ENCODE data around the gene IFI27L2. TPM values are rescaled to one million over a fixed set of nuclear protein-coding genes. Genes with fewer than 3 reads are reported as not detected.

Gene IFI27L2
- total RNA-seq, 1 donor from 2014 or later, result 81.0 TPM

DNA sequence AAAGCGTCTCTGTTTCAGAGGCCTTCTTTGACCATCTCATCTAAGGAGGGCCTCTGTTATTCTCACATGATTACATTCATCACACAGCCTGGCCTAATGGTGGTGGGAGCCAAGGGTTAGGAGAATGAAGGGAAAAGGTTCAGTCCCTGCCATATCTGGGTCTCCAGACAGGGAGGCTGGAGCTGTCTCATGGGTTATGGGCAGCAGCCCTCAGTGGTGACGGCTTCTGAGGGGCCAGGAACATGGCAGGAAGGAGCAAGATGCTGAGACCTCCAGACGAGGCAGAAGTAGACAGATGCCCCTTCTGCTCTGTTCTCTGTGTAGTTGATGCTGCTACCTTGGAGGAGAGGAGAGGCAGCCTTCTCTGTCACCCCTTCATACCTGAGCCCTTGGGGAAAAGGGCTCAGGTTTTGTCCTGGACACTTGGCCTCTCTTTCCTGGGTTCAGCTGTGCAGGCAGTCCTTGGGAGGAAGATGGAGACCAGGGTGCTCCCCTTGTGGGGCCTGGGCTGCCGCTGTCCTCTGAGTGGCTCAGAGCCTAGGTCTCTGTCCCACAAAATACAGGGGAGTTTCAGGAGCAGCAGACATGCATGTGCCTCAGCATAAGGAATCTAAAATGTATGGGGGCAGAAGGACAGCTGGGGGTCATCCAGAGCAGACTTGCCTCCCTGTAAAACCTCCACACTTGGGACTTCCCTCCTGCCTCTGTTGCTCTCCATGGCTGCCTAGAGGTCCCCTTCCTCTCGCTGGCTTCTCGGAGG is 3.6 kb downstream of the IFI27L2 start:
- H3K27me3 ChIP-seq (ENCODE audit: control insufficient read depth, insufficient read depth, low read length), result peaks cover 2% of the 10 kb centered on the region
- TF ChIP-seq, protein P1, sequence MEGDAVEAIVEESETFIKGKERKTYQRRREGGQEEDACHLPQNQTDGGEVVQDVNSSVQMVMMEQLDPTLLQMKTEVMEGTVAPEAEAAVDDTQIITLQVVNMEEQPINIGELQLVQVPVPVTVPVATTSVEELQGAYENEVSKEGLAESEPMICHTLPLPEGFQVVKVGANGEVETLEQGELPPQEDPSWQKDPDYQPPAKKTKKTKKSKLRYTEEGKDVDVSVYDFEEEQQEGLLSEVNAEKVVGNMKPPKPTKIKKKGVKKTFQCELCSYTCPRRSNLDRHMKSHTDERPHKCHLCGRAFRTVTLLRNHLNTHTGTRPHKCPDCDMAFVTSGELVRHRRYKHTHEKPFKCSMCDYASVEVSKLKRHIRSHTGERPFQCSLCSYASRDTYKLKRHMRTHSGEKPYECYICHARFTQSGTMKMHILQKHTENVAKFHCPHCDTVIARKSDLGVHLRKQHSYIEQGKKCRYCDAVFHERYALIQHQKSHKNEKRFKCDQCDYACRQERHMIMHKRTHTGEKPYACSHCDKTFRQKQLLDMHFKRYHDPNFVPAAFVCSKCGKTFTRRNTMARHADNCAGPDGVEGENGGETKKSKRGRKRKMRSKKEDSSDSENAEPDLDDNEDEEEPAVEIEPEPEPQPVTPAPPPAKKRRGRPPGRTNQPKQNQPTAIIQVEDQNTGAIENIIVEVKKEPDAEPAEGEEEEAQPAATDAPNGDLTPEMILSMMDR (IDR thresholded peaks at IDR 0.05; ENCODE audit: insufficient read depth, low read length, poor library complexity, severe bottlenecking), result no peak
- no peaks in the 10 kb centered on the region for H3K36me3 ChIP-seq (ENCODE audit: control insufficient read depth, insufficient read depth, low read length)
- no peak overlapping the region for H3K4me3 ChIP-seq (ENCODE audit: low read depth, low read length)
- DNase-seq (ENCODE audit: low read depth), result no peak

DNA sequence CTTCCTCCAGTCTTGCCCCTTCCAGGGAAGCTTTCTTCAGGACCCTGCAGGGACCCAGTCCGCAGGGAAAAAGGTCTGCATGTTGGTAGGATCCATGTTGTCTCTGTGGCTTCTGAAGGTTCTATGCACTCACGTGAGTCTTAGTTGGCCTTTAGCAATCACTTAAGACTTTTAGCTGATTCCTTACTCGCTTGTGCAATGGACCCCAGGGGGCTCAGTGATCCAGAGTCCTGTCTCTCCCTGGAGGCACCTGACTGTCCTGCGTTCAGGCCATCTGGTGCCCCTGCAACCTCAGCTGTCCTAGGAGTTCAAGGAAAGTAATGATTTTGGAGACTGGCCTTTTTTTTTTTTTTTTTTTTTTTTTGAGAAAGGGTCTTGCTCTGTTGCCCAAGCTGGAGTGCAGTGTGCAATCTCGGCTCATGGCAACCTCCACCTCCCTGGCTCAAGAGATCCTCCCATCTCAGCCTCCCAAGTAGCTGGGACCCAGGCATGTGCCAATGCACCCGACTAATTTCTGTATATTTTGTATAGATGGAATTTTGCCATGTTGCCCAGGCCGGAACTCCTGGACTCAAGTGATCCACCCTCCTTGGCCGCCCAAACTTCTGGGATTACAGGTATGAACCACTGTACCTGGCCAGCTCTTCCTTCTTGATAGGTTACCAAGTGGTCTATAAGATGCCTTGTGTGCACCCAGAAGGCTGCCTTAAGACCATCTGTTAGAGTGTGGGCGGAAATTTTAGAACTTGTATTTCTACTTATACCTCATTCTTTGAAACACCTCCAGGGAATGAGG is 4.6 kb downstream of the IFI27L2 start:
- TF ChIP-seq, protein P1 (IDR thresholded peaks at IDR 0.05; ENCODE audit: insufficient read depth, low read length, poor library complexity, severe bottlenecking), result no peak
- DNase-seq (ENCODE audit: low read depth), result no peak
- H3K4me3 ChIP-seq (ENCODE audit: low read depth, low read length), result no peak overlapping the region
- H3K27me3 ChIP-seq (ENCODE audit: control insufficient read depth, insufficient read depth, low read length), result peaks cover 2% of the 10 kb centered on the region
- no peaks in the 10 kb centered on the region for H3K36me3 ChIP-seq (ENCODE audit: control insufficient read depth, insufficient read depth, low read length)

- TF ChIP-seq, protein P1 (IDR thresholded peaks at IDR 0.05; ENCODE audit: insufficient read depth, low read length, poor library complexity, severe bottlenecking), result no peak
- Histone ChIP-seq H3K27me3 (ENCODE audit: control insufficient read depth, insufficient read depth, low read length) (peaks cover 2% of the 10 kb centered on the region), H3K36me3 (ENCODE audit: control insufficient read depth, insufficient read depth, low read length) (no peaks in the 10 kb centered on the region), H3K4me3 (ENCODE audit: low read depth, low read length) (no peak overlapping the region)
- DNase-seq (ENCODE audit: low read depth), result no peak
Observed at GRCh38 chr14:94123868-94124267, 5.5 kb downstream of the IFI27L2 start.

DNA sequence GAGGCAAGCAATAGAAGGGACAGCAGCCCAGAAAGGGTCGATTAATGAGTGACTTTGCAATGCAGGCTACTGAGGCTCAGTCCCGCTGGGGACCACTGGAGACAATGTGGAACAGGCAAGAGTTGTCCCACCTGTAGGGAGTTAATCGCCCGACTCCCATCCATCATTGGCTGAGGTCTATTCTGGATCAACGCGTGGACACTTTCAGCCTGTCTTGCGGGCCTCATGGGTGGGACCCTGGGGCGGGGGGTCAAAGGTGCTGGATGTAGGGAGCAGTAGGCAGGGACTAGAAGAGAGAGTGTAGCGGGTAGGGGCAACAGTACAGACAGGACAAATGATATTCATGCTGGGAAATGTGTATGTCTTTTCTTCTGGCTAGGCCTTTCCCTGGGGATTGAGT is 6.1 kb downstream of the IFI27L2 start:
- no peak overlapping the region for H3K4me3 ChIP-seq (ENCODE audit: low read depth, low read length)
- DNase-seq (ENCODE audit: low read depth), result no peak
- no peaks in the 10 kb centered on the region for H3K36me3 ChIP-seq (ENCODE audit: control insufficient read depth, insufficient read depth, low read length)
- TF ChIP-seq, protein P1 (IDR thresholded peaks at IDR 0.05; ENCODE audit: insufficient read depth, low read length, poor library complexity, severe bottlenecking), result no peak
- H3K27me3 ChIP-seq (ENCODE audit: control insufficient read depth, insufficient read depth, low read length), result peaks cover 2% of the 10 kb centered on the region

DNA sequence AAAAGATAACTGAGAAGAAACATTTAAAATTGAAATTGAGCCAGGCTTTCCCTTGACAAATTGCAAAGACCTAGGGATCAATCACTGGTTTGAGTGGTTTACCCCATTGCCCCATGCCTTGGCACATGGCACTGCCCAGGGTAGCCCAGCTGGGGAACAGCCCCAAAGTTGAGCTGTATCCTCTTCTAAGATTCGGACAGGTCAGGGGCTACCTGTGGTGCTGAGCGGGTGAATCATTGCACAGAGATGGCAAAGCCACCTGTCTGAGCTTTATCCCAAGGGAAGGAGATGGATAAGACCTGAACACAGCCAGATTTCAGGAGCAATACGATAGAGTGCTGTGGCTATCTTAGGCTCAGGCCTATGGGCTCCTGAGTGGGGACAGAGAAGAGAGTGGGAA is 7.0 kb downstream of the IFI27L2 start:
- no peaks in the 10 kb centered on the region for H3K36me3 ChIP-seq (ENCODE audit: control insufficient read depth, insufficient read depth, low read length)
- no peak overlapping the region for H3K4me3 ChIP-seq (ENCODE audit: low read depth, low read length)
- DNase-seq (ENCODE audit: low read depth), result no peak
- peaks cover 6% of the 10 kb centered on the region for H3K27me3 ChIP-seq (ENCODE audit: control insufficient read depth, insufficient read depth, low read length)
- TF ChIP-seq, protein P1 (IDR thresholded peaks at IDR 0.05; ENCODE audit: insufficient read depth, low read length, poor library complexity, severe bottlenecking), result no peak
